SU-DHL-6 (cell line): ENCODE results near the gene FAM24B.

Experiments used
- EZH2phosphoT487 ChIP-seq: fragments of 200-600 bp; sonication (generic), shearing (Covaris generic); conservative IDR thresholded peaks from 2 replicates; pipeline ENCODE4 v1.6.1; 2018; ENCODE audit warnings: mild to moderate bottlenecking, antibody characterized with exemption, low read length, moderate library complexity, mixed read lengths
- TF ChIP-seq, protein P1 (sequence below): fragments of 200-600 bp; sonication (generic); IDR thresholded peaks from one replicate; pipeline ENCODE4 v1.5.1; 2017; ENCODE audit warnings: antibody characterized with exemption, mild to moderate bottlenecking, low read length, moderate library complexity; ENCODE audit not compliant: insufficient read depth, poor library complexity, severe bottlenecking

DNA sequence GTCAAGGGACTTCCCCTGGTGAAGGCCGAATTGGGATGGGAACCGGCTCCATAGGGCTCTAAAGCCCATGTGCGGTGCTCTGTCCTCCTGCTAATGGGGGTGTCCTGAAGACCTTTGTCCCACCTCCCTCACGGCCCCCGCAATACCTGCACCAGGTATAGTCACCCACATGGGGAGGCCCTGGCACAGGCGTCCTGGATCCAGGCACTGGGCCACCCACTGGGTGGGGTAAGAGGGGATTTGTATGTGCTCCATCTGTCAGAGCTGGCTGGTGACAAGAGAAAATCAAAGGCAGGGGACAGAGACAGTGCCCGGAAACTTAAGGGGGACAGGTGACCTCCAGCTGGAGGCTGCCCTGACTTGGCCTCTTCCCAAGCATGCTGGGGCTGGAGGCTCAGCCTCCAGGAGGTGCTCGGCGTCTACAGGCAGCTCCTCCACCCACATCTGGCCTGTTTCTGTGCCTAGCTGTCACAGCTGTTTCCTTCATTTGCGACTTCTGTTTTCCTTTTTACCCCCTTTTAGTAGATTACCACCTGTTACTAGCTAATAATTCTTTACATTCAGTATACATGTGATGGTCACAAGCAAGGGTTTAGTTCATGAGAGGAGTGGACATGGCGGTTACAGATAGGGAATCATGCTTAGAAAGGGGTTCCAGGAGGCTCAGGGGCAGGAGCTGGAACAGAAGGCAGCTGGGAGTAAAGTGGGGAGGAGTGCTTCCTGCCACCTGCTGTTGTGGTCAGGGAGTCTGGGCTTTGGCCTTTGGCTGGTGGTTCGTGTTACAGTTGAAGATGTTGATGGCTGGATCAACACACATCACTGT is 31.4 kb downstream of the FAM24B start:
- TF ChIP-seq, protein P1, sequence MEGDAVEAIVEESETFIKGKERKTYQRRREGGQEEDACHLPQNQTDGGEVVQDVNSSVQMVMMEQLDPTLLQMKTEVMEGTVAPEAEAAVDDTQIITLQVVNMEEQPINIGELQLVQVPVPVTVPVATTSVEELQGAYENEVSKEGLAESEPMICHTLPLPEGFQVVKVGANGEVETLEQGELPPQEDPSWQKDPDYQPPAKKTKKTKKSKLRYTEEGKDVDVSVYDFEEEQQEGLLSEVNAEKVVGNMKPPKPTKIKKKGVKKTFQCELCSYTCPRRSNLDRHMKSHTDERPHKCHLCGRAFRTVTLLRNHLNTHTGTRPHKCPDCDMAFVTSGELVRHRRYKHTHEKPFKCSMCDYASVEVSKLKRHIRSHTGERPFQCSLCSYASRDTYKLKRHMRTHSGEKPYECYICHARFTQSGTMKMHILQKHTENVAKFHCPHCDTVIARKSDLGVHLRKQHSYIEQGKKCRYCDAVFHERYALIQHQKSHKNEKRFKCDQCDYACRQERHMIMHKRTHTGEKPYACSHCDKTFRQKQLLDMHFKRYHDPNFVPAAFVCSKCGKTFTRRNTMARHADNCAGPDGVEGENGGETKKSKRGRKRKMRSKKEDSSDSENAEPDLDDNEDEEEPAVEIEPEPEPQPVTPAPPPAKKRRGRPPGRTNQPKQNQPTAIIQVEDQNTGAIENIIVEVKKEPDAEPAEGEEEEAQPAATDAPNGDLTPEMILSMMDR, result no peak
- TF ChIP-seq EZH2phosphoT487, result no peak
